NK-92 treated with Interleukin-12 subunit alpha and Interleukin-12 subunit beta, amount 100 ng/mL, for 24 hours (cell line): ENCODE data around the gene VPS39.
A peak's percentile ranks its signal among the peaks of the same experiment; 100 is the strongest.

Source experiments
- DNase-seq: peaks from one replicate; lab custom pipeline; 2025; lab: John Stamatoyannopoulos, UW

Gene VPS39

DNA sequence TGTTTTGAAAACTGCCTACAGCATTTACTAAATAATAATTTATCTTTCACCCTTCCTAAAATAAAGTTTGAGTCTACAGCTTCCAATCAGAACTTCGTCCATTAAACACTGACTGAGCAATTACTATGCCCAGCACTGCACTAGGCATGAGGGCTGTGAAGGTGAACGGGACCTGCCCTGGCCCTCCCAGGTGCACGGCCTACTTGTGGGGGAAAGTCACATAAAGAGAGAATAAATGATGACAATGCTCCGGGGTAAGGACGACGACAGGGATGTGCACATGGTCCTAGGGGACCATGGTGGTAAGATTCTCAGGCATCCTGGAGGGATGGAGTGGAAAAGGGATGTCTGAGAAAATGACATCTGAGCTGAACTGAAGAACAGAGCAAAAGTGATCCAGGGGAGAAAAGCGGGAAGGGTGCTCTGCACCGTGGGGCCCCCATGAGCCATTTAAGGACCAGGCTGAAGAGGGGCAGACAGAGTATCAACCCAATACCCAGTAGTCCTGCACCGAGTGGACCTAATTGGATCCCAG is 63.2 kb downstream of the VPS39 start:
- no peak for DNase-seq

DNA sequence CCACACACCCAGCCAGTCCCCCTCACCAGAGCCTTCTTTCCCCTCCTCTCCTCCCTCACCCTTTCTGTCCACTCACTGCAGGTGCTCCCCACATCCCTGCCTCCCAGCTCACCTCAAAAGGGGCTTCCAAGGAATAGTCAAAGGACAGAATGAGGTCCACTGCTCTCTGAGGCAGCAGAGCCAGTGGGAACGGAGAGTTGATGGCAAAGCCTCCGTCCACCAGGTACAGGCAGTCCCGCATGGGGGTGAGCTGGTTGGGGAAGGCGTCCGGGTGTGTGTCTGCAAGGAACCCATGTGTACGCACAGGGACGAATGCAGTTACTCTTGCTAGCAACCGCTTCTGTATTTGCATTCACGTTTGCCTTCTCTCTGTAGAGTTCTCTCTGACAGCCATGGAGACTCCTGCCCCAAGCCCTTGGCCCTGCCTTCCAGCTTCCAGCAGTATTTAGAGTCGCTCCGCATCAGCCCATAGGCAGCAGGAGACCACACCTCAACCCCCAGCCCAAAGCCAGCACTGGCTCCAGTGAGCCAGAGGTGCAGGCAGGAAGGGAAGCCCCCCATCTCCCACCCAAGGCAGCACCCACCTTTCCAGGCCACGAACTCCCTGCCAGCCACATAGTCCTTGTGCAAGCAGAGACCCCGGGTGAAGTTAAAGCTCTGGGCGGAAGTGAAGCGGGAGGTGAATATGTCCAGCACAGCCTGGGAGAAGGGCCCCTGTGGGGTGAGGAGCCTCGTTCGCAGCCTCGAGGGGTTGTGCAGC is 64.1 kb downstream of the VPS39 start:
- no peak for DNase-seq

DNA sequence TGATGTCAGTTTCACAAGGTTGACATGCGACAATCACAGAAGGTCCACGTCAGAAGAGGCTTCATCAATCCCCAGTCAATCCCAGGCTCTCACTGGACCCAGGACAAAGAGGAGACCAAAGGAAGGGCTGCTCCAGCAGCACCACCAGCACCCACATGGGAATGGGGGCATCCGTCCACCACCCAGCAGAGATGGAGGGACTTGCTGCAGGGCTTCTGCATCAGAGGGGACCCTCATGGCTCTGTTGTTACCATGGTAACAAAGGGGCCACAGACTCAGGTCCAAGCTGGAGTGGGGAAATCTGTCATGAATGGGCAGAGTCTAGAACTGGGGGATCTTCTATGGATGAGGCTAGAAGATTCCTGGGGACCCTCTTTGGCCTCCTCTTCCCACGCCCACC is 64.7 kb downstream of the VPS39 start:
- no peak for DNase-seq

DNA sequence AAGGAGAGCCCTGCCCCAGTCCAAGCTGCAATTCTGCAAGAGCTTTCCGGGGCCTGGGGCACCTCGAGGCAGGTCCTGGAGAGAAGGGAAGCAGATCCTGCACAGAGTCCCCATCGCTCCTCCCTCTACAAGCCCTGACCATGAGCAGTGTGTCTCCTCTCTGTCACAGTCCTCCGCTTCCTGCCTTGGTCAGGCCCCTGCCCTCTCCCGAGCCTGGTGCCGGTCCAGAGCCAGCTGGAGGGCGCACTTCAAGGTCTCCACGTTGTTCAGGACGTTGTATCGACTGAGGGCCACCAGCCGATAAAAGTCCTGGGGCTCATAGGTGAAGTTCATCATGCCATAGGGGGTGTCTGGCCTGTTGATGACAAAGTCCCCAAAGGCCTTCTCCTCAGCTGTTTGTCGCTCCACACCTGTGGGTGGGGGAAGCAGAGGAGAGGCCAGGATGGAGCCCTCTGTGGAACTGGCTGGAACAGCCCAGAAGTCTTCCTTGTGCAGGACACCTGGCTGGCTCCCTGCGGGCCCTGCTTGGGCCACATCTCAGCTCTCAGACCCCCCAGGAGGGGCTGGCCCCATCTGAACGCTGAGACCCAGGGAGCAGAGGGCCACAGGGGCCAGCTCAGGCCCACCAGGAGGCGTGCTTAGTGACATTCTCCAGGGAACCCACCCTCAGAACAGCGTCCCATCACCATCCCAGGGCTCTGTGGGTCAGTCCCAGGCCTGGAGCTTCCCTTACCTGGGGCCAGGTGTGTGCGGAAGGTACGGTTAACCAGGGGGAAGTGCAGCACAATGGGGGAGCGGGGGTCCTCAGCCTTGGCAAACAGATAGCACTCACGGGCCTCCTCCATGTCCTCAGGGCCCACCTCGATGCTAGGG is 66.1 kb downstream of the VPS39 start:
- no peak for DNase-seq

DNA sequence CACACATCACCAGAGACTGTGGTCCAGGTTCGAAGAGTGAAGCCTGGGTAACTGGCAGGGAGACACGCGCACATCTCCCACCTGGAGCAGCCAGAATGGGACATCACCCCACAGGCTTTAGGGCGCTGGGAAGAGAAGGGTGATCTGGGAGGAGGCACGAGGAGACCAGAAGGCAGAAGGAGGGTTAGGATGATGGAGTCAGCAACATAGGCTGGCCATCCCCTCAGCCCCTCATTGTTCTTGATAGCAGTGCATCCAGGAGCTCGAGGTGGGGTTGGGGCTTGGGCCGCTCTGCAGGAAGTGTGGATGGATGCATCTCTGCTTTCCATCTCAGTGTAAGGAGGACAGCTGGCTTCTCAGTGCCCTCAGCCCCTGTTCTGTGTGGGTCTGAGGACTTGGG is 66.9 kb downstream of the VPS39 start:
- no peak for DNase-seq

DNA sequence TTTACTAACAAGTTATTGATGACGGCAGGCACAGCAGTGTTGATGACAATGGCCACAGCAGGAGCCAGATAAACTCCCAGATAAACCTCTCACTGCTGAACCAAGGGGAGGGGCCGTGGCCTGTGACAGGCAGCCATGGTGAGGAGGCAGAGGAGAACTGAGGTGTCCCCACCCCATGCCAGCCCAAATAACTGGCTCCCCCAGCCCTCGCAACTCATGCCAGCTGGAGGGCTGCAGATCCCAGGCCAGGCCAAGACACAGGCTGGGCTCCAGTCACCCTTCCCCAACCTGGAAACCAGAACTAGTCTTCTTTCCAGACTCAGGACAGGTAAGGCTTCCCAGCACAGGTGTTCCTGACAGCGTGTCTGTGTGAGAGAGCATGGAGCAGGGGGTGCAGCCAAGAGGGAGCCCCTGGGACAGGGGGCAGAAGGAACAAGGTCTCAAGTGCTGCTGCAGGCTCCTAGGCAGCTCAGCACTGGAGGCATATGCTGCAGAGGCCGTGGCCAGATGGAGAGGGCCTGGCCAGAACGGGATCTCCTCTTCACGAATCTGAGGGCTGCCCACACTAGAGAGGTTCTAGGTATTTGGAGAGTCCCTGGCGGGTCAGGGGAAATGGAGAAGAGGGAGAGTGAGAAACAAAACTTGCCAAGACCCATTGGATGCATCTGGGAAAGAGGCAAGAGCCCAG is 67.6 kb downstream of the VPS39 start:
- DNase-seq, result no peak

DNA sequence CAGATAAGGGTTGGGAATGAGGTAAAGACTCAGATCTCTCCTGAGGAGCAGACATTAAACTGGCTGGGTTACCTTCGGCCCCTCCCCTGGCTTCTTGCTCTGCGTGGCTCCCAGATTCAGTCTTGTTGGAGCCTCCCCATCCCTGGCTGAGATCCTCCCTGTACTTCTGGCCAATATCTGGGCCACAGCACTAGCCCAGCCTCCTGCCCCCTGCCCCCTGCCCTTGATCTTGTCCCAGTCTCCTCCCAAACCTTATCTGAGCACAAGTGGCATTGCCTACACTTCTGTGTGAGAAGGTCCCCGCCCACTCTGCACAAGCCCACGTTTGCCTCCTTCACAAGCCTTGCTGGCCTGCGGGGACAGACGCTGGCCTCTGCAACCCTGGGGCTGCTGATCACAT is 68.5 kb downstream of the VPS39 start:
- DNase-seq, result no peak

DNA sequence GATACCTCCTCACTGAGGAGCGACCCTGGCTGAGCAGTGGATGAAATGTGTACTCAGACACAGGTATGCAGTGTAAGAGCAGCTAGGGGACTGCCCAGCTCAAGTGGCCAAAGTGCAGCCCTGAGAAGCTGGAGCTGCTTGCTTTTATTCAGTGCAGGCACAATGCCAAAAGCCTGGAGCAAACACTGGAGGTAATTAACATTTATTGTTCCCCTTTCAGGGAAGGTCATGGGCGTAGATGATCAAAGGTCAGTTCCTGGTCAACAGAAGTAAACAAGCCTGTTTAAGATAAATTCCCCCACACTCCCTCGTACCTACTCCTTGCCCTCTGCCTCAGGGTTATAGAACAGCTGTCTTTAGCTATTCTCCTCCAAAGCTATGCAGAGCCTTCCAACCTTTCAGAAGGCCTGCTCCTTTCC is 69.1 kb downstream of the VPS39 start:
- DNase-seq, result no peak

DNA sequence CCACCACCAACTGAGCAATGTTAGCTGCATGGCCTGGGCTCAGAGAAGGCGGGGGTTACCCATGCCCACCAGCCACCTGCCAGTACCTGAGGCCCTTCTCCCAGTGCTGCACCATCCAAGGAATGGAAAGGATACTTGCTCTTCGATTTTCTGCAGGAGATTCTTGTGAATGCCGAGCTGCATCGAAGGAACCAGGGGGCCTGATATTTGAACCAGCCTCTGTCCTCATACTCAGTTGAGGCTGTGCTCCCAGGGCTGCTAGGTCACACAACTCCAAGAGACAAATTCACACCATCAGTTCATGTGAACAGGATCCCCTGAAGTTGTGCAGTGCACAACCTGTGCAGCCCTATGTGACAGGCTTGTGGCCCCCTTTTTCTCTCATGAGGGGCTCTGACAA is 69.7 kb downstream of the VPS39 start:
- no peak for DNase-seq

DNA sequence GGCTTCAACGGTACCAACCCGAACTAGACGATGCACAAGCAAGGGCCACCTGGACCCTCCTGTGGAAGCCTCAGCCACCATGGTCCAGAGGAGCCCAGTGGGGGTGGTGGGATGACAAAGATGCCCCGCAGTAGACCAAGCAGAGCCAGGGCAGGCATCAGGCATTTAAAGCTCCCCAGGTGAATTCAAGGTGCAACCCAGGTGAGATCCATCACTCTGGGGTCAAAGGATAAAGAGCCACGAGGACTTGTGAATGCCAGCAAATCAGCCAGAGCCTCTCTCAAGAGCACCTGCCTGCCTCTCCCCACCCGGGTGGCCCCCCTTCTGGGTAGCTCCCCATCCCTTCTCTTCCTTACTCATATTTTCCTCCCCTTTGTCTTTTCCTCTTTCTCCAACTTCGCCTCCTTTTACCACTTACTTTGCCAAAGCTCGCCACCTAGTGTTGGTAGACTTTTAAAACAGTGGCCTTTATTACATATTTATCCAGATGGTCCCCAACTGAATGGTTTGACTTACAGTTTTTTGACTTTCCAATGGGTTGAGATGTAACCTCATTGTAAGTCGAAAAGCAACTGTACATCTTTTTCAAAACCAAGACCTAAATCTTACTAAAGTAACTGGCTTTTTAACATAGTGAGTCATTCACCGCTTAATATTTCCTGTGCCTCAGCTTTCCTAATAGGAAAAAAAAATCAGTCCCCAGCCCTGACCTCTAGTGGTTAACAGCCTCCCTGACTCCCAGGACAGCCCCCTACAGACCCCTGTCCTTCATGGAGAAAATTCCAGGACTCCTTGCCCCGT is 70.4 kb downstream of the VPS39 start:
- DNase-seq, result no peak

DNA sequence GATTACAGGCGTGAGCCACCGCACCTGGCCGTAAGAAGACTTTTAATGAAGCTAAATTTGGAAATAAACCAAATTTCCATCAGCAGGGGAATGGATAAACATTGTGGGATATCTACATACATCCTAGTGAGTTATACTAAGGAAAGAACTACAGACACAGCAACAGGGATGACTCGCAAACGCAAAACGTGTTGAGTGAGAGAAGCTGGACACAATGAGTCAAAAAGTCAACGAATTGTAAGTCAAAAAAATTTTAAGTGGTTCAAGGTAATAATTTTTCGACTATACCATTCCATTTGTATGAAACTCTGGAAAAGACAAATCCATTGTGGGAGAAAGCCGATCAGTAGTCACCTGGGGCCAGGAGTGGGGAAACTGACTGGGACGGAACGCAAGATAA is 71.6 kb downstream of the VPS39 start:
- no peak for DNase-seq

DNA sequence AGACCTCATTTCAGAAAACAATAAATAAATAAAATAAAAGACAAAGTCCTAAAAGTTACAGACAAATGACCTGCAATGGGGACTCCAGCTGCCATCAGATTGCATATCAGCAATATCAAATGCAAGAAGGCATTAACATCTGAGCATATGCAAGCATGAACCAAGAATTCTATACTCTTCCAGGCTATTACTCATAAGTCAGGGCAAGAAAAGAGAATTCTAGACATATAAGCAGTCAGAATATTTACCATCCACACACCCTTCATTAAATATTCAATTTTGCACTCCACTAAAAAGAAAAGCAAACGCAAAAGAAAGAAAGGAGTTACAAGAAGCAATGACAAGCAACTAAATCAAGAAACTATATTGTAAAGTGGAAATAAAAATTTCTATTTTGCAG is 72.8 kb downstream of the VPS39 start:
- DNase-seq, result no peak

DNA sequence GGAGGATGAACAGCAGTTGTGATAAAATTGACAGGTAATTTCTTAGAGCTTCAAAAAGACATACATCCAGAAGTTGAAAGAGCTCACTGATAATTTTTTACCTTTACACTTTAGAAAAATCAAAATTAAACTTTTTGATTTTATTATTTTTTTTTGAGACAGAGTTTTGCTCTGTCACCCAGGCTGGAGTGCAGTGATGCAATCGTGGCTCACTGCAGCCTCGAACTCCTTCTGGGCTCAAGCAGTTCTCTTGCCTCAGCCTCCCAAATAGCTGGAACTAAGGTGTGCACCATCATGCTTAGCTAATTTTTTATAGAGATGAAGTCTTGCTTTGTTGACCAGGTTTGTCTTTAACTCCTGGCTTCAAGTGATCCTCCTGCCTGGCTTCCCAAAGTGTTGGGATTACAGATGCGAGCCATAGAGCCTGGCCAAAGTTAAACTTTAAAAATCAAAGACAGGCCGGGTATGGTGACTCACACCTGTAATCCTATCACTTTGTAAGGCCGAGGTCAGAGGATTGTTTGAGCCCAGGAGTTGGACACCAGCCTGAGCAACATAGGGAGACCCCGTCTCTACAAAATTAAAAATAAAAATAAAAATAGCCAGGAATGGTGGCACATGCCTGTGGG is 73.4 kb downstream of the VPS39 start:
- DNase-seq, result no peak

DNA sequence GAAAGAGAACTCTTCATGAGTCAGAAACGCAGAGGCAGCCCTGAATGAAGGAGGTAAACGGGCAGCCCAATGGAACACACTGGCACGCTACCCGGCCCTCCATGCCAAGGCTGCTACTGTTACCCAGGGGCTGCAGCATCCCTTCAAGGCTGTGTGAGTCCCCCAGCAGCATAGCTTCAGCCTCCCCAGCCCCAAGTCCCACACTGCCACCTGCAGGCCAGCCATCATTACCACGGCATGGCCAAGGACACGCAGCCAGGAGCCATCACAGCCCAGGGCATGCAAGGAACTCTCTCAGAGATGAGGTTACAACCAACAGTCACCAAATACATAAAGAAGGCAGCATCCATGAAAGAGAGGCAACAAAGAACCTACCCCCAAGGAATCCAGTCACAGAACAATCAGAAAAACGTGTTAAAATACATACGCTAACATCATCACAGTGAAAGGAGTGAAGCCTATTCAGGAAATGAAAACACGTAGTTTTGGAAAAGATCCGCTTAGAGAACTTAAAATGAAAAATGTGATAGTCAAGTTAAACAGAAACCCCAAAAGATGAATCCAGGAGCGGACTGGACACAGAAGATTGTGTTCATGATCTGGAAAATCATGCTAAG is 74.1 kb downstream of the VPS39 start:
- peak; percentile 30 for DNase-seq

DNA sequence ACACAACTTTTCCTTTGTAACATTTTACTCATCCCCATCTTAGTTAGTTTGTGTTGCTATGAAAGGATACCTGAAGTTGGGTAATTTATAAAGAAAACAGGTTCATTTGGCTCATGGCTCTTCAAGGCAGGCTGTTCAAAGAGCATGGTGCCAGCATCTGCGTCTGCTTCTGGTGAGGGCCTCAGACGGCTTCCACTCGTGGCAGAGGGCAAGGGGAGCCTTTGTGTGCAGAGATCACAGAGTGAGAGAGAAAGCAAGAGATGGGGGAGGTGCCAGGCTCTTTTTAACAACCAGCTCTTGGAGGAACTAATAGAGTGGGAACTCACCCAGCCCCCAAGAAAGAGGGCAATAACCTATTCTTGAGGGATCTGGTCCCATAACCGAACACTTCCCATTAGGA is 74.7 kb downstream of the VPS39 start:
- no peak for DNase-seq

DNA sequence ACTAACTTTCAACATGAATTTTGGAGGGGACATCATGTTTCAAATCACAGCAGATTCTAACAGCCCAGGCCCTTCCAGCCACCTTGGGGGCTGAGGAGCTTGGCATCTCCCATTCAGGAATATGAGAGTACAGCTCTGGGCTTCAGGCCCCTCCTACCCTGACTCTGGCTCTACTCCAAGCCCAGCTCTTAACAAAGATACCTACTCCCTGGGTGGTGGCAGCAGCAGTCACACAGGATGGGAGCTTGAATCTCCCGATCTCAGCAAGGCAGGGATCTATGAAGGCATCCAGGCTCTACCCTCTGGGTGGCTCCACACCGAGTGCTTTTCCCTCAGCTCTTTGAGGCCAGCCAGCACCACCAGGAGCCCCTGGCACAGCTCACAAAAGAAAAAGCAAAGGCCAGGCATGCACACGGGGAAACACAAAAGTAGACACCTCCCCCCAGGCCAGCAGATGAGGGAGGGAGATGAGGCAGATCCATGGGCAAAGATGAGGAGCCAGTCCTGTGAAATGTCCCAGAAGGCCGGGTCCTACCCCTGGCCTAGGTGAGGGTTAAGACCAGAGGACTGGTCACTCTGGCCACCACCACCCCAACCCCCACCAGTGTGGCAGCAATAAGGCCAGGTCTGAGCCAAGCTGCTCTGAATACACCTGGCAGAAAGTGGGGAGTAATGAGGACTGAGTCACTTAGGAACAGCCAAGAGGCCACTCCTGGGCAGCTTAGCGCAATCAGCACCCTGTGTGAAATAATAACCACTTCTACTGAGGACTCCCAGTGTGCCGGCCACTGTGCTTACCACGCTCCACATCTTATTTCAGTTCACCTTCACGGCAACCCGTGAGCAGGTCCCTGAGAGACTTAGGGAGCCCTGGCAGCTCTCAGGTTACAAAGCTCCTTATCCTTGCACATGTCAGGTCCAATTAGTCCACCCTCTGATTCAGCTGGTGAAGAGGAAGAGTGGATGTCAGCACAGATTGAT is 76.0 kb downstream of the VPS39 start:
- DNase-seq, result no peak

DNA sequence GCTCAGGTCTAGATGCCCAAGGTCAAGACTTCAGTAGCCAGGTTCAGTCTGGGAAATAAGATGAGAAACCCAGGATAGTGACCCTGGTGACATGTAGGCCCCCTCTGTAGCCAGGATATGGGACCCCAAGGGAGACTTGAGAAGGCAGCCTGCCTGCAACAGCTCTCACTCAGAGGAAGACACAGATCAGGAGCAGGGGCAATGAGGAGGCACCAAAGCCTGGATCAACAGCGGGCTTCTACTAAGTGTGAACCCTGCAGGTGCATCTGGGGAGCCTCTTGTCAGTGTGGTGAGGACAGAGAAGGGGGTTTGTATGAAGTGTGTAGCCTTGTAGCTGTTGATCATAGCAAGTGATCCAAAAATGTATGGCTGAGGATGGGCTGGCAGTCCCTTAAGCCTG is 77.1 kb downstream of the VPS39 start:
- DNase-seq, result no peak

DNA sequence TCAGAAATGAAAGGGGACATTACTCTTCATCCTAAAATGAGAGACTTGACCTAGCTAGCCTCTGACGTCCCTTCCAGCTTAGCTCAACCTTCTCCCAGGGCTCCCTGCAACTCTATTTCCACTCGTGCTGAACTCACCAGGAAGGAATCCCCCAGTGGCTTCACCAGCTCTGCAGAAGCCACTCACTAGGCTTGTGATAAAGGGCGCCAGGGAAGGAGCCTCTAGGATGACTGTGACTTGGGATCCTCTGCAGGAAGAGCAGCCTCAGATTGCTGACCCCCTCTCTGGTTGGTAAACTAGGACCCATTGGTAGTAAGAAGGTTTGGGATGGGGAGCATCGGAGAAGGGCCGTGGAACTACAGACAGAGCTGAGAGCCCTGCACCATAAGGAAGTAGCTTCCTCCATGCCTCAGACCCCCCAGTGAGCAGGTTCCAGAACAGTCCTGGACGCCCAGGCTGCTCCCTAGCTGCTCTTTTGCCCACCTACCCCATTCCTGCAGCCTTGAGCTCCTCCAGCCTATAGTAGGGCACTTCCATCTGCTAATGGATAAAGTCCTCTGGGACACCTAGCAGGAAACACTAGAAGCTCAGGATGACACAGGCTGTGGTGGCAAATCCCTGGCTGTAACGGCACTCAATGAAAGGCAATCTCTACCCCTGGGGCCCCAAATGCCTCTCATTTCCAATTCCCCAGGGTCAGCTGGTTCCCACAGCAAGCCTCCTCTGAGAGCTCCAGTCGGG is 77.7 kb downstream of the VPS39 start:
- no peak for DNase-seq

DNA sequence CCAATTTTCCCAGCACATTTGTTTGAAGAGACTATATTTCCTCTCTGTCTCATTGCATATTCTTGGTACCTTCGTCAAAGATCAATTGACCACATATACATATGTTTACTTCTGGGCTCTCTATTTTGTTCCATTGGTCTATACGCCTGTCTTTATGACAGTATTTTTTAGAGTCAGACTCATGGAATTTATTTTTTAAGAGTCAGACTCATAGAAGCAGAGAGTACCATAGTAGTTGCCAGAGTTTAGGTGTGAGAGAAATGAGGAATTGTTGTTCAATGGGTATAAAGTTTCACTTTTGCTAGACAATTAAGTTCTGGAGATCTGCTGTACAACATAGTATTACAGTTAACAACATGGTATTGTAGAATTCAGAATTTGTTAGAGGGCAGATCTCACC is 78.7 kb downstream of the VPS39 start:
- no peak for DNase-seq
